Activated T-helper 1 cell treated with anti-CD3 and anti-CD28 coated beads, Interleukin-12 subunit alpha, Interleukin-12 subunit beta, Interleukin-2, Interleukin-4 antibody, amounts not matched to agents 30 ng/mL and 10 ng/mL and 1 ng/mL, durations not matched to agents 14 hours and 24 hours and 36 hours (primary cell): Measurements from ENCODE around the gene KNL1. TPM values are rescaled to one million over a fixed set of nuclear protein-coding genes. Genes with fewer than 3 reads are reported as not detected.
A peak's percentile ranks its signal among the peaks of the same experiment; 100 is the strongest.

Source experiments
- DNase-seq: peaks from one replicate; pipeline ENCODE4 v3.0.0; 2021; ENCODE audit warnings: low spot score
- H3K27ac Mint-ChIP-seq: one replicate; pipeline ENCODE4 v1.8.0; 2021; ENCODE audit warnings: mild to moderate bottlenecking, mixed read lengths
- H3K27me3 Mint-ChIP-seq: one replicate; pipeline ENCODE4 v1.8.0; 2022; ENCODE audit warnings: mild to moderate bottlenecking, moderate library complexity, mixed read lengths; ENCODE audit not compliant: insufficient read depth
- H3K36me3 Mint-ChIP-seq: one replicate; pipeline ENCODE4 v1.8.0; 2021; ENCODE audit warnings: low read depth, mixed read lengths
- H3K4me1 Mint-ChIP-seq: one replicate; pipeline ENCODE4 v1.8.0; 2021; ENCODE audit warnings: low read depth, mixed read lengths
- H3K4me3 Mint-ChIP-seq: one replicate; pipeline ENCODE4 v1.8.0; 2021; ENCODE audit warnings: mild to moderate bottlenecking, moderate library complexity, mixed read lengths
- H3K9me3 Mint-ChIP-seq: one replicate; pipeline ENCODE4 v1.8.0; 2021; ENCODE audit warnings: mixed read lengths
- intact Hi-C: fragments of 100-400 bp; cut with micrococcal nuclease; formaldehyde crosslinking; loops from one replicate; pipeline ENCODE4 v1.15.1; 2024
- total RNA-seq: library from RNA; stranded (reverse); gene quantifications from 2 replicates; pipeline ENCODE4 v1.2.3, GENCODE V29; 2022

Gene KNL1
- total RNA-seq, 1 donor from 2014 or later, result 21.6 TPM

GRCh38 chr15:40693904-40694687, 100.0 kb downstream of the KNL1 start:
- Mint-ChIP-seq H3K4me3 (peak overlapping the region; percentile 96), H3K36me3 (peaks cover 23% of the 10 kb centered on the region)
- intact Hi-C loops, result loop anchor here (1.0 to 2.0 kb wide), 5 partner anchors 15 to 125 kb away; partner anchors contain the start of genes DNAJC17, KNL1, RPUSD2 and ZFYVE19

GRCh38 chr15:40694688-40695468, 100.8 kb downstream of the KNL1 start, which contains the start of gene RAD51:
Gene RAD51 (plus strand): TSS chr15:40695174. CDS start chr15:40698759, 3,585 bp downstream.
- Mint-ChIP-seq H3K27ac (peak within 1 kb of the TSS; percentile 91), H3K9me3 (no peaks in the 10 kb centered on the region), H3K27me3 (no peaks in the 10 kb centered on the region), H3K4me1 (peaks cover 41% of the 10 kb centered on the region), H3K4me3 (peak within 1 kb of the TSS; percentile 96), H3K36me3 (peaks cover 22% of the 10 kb centered on the region)
- peak; percentile 91 for DNase-seq
- intact Hi-C loops, result loop anchor here (1.0 to 2.0 kb wide), 8 partner anchors 16 to 199 kb away; partner anchors contain the start of genes DNAJC17, GCHFR, KNL1 and RMDN3

More at GRCh38 chr15:40693904-40694687, 100.0 kb downstream of the KNL1 start:
- Mint-ChIP-seq H3K27me3 (no peaks in the 10 kb centered on the region), H3K4me1 (peaks cover 33% of the 10 kb centered on the region), H3K9me3 (no peaks in the 10 kb centered on the region), H3K27ac (peak overlapping the region; percentile 91)
- DNase-seq, result no peak

GRCh38 chr15:40695469-40695890, 101.4 kb downstream of the KNL1 start:
- Mint-ChIP-seq H3K36me3 (peaks cover 23% of the 10 kb centered on the region), H3K9me3 (no peaks in the 10 kb centered on the region), H3K4me3 (peak overlapping the region; percentile 96), H3K4me1 (peaks cover 47% of the 10 kb centered on the region), H3K27ac (peak overlapping the region; percentile 91), H3K27me3 (no peaks in the 10 kb centered on the region)
- DNase-seq, result no peak
- intact Hi-C loops, result loop anchor here (1.0 to 2.0 kb wide), 4 partner anchors 60 to 199 kb away; partner anchors contain the start of genes GCHFR, KNL1, RMDN3 and VPS18

DNA sequence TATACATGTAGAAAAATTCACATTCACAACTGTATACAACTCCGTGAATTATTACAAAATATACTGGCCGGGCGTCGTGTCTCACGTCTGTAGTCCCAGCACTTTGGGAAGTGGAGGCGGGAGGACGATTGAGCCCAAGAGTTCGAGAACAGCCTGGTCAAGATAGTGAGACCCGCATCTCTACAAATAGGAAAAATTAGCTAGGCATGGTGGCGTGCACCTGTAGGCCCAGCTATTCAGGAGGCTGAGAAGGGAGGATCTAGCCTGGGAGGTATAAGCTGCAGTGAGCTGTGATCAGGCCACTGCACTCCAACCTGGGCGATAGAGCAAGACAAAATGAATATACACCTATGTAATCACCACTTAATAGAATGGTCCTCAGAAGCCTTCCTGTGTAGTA, 102.2 kb downstream of the KNL1 start:
- no peak for DNase-seq
- Mint-ChIP-seq H3K4me3 (peak overlapping the region; percentile 96), H3K27me3 (no peaks in the 10 kb centered on the region), H3K9me3 (no peaks in the 10 kb centered on the region), H3K36me3 (peaks cover 24% of the 10 kb centered on the region), H3K4me1 (peaks cover 49% of the 10 kb centered on the region), H3K27ac (peak overlapping the region; percentile 91)
- intact Hi-C loops, result no loop called here

GRCh38 chr15:40697916-40698315, 103.9 kb downstream of the KNL1 start:
- DNase-seq, result no peak
- Mint-ChIP-seq H3K27ac (peak overlapping the region; percentile 18), H3K4me3 (peak overlapping the region; percentile 44), H3K27me3 (no peaks in the 10 kb centered on the region), H3K36me3 (peaks cover 26% of the 10 kb centered on the region), H3K4me1 (peaks cover 54% of the 10 kb centered on the region), H3K9me3 (no peaks in the 10 kb centered on the region)
- intact Hi-C loops, result no loop called here

GRCh38 chr15:40702077-40702476, 108.0 kb downstream of the KNL1 start:
- Mint-ChIP-seq H3K27me3 (no peaks in the 10 kb centered on the region), H3K27ac (peak overlapping the region; percentile 18), H3K4me3 (no peak overlapping the region), H3K4me1 (peaks cover 36% of the 10 kb centered on the region), H3K9me3 (no peaks in the 10 kb centered on the region), H3K36me3 (peaks cover 19% of the 10 kb centered on the region)
- DNase-seq, result no peak
- intact Hi-C loops, result loop anchor here (1.0 to 2.0 kb wide), 2 partner anchors 80 to 193 kb away; partner anchors contain the start of gene VPS18

- intact Hi-C loops, result no loop called here
- Mint-ChIP-seq H3K36me3 (peaks cover 26% of the 10 kb centered on the region), H3K4me3 (no peak overlapping the region), H3K27ac (no peak overlapping the region), H3K27me3 (no peaks in the 10 kb centered on the region), H3K9me3 (no peaks in the 10 kb centered on the region), H3K4me1 (peaks cover 8% of the 10 kb centered on the region)
- no peak for DNase-seq
Observed at GRCh38 chr15:40706121-40706520, 112.1 kb downstream of the KNL1 start.

Other genes with a start within 250 kb of the KNL1 start
- gene PHGR1, start 243.2 kb upstream of the KNL1 start, total RNA-seq, result not detected in 2 replicates
- gene DISP2, start 236.0 kb upstream of the KNL1 start, total RNA-seq, result 0.02 and 0.54 TPM in 2 replicates
- 48.4 and 52.1 TPM in 2 replicates for gene KNSTRN, start 211.5 kb upstream of the KNL1 start, total RNA-seq
- gene IVD, start 188.5 kb upstream of the KNL1 start, total RNA-seq, result 59.6 and 65.2 TPM in 2 replicates
- 26.5 and 26.9 TPM in 2 replicates for gene BAHD1, start 153.3 kb upstream of the KNL1 start, total RNA-seq
- gene CHST14, start 123.3 kb upstream of the KNL1 start, total RNA-seq, result 9.7 and 10.2 TPM in 2 replicates
- gene CCDC32, start 29.2 kb upstream of the KNL1 start, total RNA-seq, result 28.4 and 36.9 TPM in 2 replicates
- gene RPUSD2, start 24.9 kb upstream of the KNL1 start, total RNA-seq, result 19.5 and 22.6 TPM in 2 replicates
- 62.0 and 62.4 TPM in 2 replicates for gene RAD51, start 100.9 kb downstream of the KNL1 start, total RNA-seq
- 39.0 and 42.2 TPM in 2 replicates for gene RMDN3, start 161.0 kb downstream of the KNL1 start, total RNA-seq
- gene GCHFR, start 169.8 kb downstream of the KNL1 start, total RNA-seq, result 31.3 and 35.7 TPM in 2 replicates
- gene C15orf62, start 175.7 kb downstream of the KNL1 start, total RNA-seq, result 0.36 and 0.37 TPM in 2 replicates
- gene ZFYVE19, start 212.8 kb downstream of the KNL1 start, total RNA-seq, result 36.2 and 38.6 TPM in 2 replicates
- 52.5 and 54.1 TPM in 2 replicates for gene DNAJC17, start 213.2 kb downstream of the KNL1 start, total RNA-seq
- gene PPP1R14D, start 234.5 kb downstream of the KNL1 start, total RNA-seq, result not detected in 2 replicates
- gene SPINT1, start 249.8 kb downstream of the KNL1 start, total RNA-seq, result 11.0 and 12.4 TPM in 2 replicates